Measurements from ENCODE around the gene ZYG11A.

The ZYG11A gene

GRCh38 chr1:52920791-52921291 lies 78.3 kb downstream of the ZYG11A start:
- H3K9me3 ChIP-seq (ENCODE audit: control insufficient read depth, insufficient read depth, low read depth, low read length), result no peaks in the 10 kb centered on the region
- H3K27ac ChIP-seq (ENCODE audit: extremely low read depth, low read depth, low read length), result peak overlapping the region; percentile 69
- no peaks in the 10 kb centered on the region for H3K36me3 ChIP-seq (ENCODE audit: control insufficient read depth in 2 of 2, insufficient read depth in 1 of 2, low read length in 2 of 2)
- no peaks in the 10 kb centered on the region for H3K4me1 ChIP-seq (ENCODE audit: control insufficient read depth, insufficient read depth, low read length)
- peak overlapping the region; percentile 79 for H3K4me3 ChIP-seq (ENCODE audit: low read depth, low read length)
- CTCF ChIA-PET, result interaction anchor here (0.6 to 1.0 kb wide), 3 partner anchors 27 to 167 kb away, joined by 3 to 4 read pairs (median 3); no protein-coding TSS in a partner anchor
- TF ChIP-seq ZFP41 (tag by site-specific recombination; IDR thresholded peaks at IDR 0.05; ENCODE audit: borderline replicate concordance), result no peak
- TF ChIP-seq FEZF1 (tag by site-specific recombination; IDR thresholded peaks at IDR 0.05), result no peak
- no peak for TF ChIP-seq ZNF610 (tag by site-specific recombination; IDR thresholded peaks at IDR 0.05; ENCODE audit: borderline replicate concordance)
- no peak for TF ChIP-seq ZNF155 (tag by site-specific recombination; IDR thresholded peaks at IDR 0.05)
- TF ChIP-seq ZNF221 (tag by site-specific recombination; IDR thresholded peaks at IDR 0.05; ENCODE audit: borderline replicate concordance), result no peak
- TF ChIP-seq ZNF785 (tag by site-specific recombination; IDR thresholded peaks at IDR 0.05), result no peak
- no peak for TF ChIP-seq ZNF501 (tag by site-specific recombination; IDR thresholded peaks at IDR 0.05)
- TF ChIP-seq GFI1B (tag by site-specific recombination; IDR thresholded peaks at IDR 0.05), result no peak
- TF ChIP-seq, protein P1, sequence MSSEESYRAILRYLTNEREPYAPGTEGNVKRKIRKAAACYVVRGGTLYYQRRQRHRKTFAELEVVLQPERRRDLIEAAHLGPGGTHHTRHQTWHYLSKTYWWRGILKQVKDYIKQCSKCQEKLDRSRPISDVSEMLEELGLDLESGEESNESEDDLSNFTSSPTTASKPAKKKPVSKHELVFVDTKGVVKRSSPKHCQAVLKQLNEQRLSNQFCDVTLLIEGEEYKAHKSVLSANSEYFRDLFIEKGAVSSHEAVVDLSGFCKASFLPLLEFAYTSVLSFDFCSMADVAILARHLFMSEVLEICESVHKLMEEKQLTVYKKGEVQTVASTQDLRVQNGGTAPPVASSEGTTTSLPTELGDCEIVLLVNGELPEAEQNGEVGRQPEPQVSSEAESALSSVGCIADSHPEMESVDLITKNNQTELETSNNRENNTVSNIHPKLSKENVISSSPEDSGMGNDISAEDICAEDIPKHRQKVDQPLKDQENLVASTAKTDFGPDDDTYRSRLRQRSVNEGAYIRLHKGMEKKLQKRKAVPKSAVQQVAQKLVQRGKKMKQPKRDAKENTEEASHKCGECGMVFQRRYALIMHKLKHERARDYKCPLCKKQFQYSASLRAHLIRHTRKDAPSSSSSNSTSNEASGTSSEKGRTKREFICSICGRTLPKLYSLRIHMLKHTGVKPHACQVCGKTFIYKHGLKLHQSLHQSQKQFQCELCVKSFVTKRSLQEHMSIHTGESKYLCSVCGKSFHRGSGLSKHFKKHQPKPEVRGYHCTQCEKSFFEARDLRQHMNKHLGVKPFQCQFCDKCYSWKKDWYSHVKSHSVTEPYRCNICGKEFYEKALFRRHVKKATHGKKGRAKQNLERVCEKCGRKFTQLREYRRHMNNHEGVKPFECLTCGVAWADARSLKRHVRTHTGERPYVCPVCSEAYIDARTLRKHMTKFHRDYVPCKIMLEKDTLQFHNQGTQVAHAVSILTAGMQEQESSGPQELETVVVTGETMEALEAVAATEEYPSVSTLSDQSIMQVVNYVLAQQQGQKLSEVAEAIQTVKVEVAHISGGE (tag by site-specific recombination; conservative IDR thresholded peaks at IDR 0.05; ENCODE audit: low read depth), result no peak
- no peak for TF ChIP-seq ZNF747 (tag by site-specific recombination; IDR thresholded peaks at IDR 0.05)
- no peak for TF ChIP-seq ZNF211 (tag by site-specific recombination; IDR thresholded peaks at IDR 0.05; ENCODE audit: low read depth)
- TF ChIP-seq ZBTB1 (tag by site-specific recombination; IDR thresholded peaks at IDR 0.05), result no peak
- no peak for TF ChIP-seq ZNF16 (tag by site-specific recombination; IDR thresholded peaks at IDR 0.05; ENCODE audit: low read depth)
- TF ChIP-seq SALL2 (tag by site-specific recombination; IDR thresholded peaks at IDR 0.05; ENCODE audit: borderline replicate concordance), result no peak
- TF ChIP-seq SP2 (tag by site-specific recombination; IDR thresholded peaks at IDR 0.05), result no peak
- TF ChIP-seq SCRT1 (tag by site-specific recombination; IDR thresholded peaks at IDR 0.05; ENCODE audit: borderline replicate concordance), result no peak
- TF ChIP-seq MYNN (tag by site-specific recombination; IDR thresholded peaks at IDR 0.05; ENCODE audit: borderline replicate concordance), result no peak
- no peak for TF ChIP-seq ZNF175 (tag by site-specific recombination; IDR thresholded peaks at IDR 0.05)
- no peak for TF ChIP-seq ZNF76 (tag by site-specific recombination; IDR thresholded peaks at IDR 0.05; ENCODE audit: borderline replicate concordance, low read depth)
- TF ChIP-seq ZNF416 (tag by site-specific recombination; IDR thresholded peaks at IDR 0.05), result no peak
- POLR2A ChIA-PET, result interaction anchor here (0.6 to 2.0 kb wide), 8 partner anchors 15 to 275 kb away, joined by 3 to 6 read pairs (median 4); partner anchors contain the start of genes CPT2 and ZYG11A

GRCh38 chr1:52925571-52926005 lies 83.0 kb downstream of the ZYG11A start:
- H3K4me3 ChIP-seq (ENCODE audit: low read depth, low read length), result no peak overlapping the region
- no peaks in the 10 kb centered on the region for H3K4me1 ChIP-seq (ENCODE audit: control insufficient read depth, insufficient read depth, low read length)
- H3K36me3 ChIP-seq (ENCODE audit: control insufficient read depth in 2 of 2, insufficient read depth in 1 of 2, low read length in 2 of 2), result no peaks in the 10 kb centered on the region
- TF ChIP-seq ZBTB17 (tag by site-specific recombination; IDR thresholded peaks at IDR 0.05) (0 out of 2 replicates have a peak, but pooled peaks have one; percentile 20), MYNN (tag by site-specific recombination; IDR thresholded peaks at IDR 0.05; ENCODE audit: borderline replicate concordance) (peak; percentile 96), BCL6B (tag by site-specific recombination; IDR thresholded peaks at IDR 0.05) (no peak)
- POLR2A ChIA-PET, result no interaction called here
- CTCF ChIA-PET, result interaction anchor here (0.5 to 1.1 kb wide), 3 partner anchors 13 to 253 kb away, joined by 3 to 4 read pairs (median 3); no protein-coding TSS in a partner anchor
- no peaks in the 10 kb centered on the region for H3K9me3 ChIP-seq (ENCODE audit: control insufficient read depth, insufficient read depth, low read depth, low read length)
- H3K27ac ChIP-seq (ENCODE audit: extremely low read depth, low read depth, low read length), result no peak overlapping the region
